GM19438 (cell line): ENCODE results near the gene CPD.
"Not testable (repeated sequence)": the region's sequence is repeated elsewhere in the genome, so short reads cannot be mapped to it uniquely, and the experiment has no call there.

Experiments
- ATAC-seq: cut with Tn5 transposase; IDR thresholded peaks from one replicate; pipeline ENCODE4 v1.9.1; 2021; ENCODE audit warnings: low read depth; ENCODE audit not compliant: unreplicated experiment

Gene CPD

GRCh38 chr17:30381340-30381659 is 2.6 kb downstream of the CPD start:
- no peak for ATAC-seq

- ATAC-seq = no peak
These were observed 3.6 kb downstream of the CPD start for GRCh38 chr17:30382345-30382744.

- ATAC-seq = no peak
These were observed 9.8 kb downstream of the CPD start for GRCh38 chr17:30388321-30389179.

GRCh38 chr17:30389756-30390300 is 11.1 kb downstream of the CPD start:
- no peak for ATAC-seq

DNA sequence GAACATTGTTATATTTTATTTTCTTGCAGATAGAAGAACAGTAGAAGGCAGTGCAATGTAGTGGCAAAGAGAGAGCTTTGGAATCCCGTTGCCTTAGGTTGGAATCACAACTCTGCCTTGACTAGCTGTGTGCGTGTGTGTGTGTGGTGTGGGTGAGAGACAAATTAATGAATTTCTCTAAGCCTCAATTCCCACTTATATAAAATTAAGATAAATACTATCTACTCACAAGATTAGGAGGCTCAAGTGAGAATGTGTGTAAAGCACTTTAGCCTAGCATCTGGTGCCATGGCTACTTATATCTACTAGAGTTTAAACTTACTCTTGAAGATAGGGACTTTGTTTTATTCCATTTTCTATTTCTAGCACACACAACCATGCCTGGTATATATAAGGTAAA is 12.8 kb downstream of the CPD start:
- no peak for ATAC-seq

DNA sequence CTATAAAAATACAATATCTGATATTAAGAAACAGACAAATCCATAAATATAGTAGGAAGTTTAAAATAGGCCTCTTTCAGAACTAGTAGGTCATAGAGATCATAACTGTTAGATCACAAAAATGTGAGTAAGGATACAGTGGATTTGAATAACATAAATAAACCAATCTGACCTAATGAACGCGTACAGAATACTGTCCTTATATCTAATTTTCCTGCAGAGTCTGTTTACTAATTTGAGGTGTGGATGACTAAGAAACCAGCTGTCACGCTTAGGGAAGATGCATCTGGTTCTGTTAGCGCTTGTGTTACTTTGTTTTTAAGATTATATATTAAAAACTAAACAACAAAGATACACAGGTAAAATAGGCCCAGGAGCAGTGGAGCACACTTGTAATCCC is 14.8 kb downstream of the CPD start:
- ATAC-seq = no peak

DNA sequence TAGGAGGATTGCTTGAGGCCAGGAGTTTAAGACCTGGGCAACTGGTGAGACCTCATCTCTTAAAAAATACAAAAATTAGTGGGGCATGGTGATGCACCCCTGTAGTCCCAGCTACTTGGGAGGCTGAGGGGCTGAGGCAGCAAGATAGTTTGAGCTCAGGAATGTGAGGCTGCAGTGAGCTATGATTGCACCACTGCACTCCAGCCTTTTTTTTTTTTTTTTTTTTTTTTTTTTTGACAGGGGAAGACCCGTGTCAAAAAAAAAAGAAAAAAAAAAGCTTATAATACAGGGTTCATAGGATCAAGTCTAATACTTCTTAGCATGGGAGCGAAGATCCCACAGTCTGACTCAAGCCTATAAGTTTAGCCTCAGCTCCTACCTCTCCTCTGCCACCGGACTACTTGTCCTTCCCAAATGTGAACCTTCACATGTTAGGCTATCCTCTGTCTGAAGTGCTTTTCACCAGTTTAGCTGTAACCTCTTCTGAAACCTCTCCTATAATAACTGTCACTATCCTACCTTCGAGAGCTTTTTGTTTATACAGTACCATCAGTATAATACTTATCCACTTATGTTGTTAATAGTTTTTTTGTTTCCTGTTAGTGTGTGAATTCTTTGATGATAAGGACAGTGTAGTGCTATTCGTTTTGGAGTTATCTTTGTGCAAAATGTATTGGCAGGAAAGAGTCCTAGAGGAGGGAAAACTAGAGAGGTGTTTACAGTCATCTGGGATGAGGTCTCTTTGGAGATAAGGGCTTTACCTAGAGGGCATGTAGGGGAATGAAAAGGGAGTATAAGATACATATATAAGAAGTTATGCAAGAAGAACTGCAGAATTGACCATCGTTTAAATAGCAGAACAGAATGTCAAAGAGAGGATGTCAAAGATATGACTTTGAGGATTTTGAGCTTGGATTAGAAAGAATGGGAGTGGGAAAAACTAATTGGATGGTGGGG is 15.5 kb downstream of the CPD start:
- ATAC-seq = no peak

GRCh38 chr17:30395398-30396022 is 16.8 kb downstream of the CPD start:
- no peak for ATAC-seq

- ATAC-seq = no peak
These were observed 17.4 kb downstream of the CPD start for GRCh38 chr17:30396129-30396528.

- no peak for ATAC-seq
These were observed 17.9 kb downstream of the CPD start for GRCh38 chr17:30396612-30397011.

- no peak for ATAC-seq
These were observed 19.8 kb downstream of the CPD start for GRCh38 chr17:30398328-30399041.

DNA sequence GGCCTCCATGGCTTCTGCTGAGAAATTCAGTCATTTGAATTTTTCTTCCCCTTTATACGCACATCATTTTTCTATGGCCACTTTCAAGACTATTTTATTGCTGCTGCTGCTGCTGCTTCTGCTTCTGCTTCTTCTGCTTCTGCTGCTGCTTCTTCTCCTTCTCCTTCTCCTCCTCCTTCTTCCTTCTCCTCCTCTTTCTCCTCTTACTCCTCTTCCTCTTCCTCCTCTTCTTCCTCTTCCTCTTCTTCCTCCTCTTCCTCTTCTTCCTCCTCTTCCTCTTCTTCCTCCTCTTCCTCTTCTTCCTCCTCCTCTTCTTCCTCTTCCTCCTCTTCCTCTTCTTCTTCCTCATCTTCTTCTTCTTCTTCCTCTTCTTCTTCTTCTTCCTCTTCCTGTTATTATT is 22.4 kb downstream of the CPD start:
- no peak for ATAC-seq

DNA sequence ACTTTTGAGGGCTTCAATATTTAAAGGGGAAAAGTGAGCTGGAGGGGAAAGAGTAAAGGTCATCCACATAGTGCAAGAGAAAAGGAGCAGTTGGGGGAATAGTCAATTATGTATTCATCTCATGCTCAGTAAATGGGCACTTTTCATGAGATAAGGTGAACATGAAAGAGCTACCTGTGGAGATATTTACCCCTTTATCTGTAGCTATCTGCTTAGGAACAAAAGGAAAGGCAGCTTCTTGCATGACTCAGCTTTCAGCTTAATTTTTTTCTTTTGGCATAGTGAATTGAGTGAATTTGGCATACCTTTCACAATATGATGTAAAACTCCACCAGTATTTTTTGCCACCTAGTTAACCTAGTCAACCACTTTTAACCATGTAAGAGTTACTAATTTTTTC is 26.4 kb downstream of the CPD start:
- ATAC-seq = no peak

DNA sequence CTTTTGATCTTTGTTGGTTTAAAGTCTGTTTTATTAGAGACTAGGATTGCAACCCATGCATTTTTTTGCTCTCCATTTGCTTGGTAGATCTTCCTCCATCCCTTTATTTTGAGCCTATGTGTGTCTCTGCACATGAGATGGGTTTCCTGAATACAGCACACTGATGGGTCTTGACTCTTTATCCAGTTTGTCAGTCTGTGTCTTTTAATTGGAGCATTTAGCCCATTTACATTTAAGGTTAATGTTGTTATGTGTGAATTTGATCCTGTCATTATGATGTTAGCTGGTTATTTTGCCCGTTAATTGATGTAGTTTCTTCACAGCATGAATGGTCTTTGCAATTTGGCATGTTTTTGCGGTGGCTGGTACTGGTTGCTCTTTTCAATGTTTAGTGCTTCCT is 31.9 kb downstream of the CPD start:
- not testable (repeated sequence) for ATAC-seq

- ATAC-seq = not testable (repeated sequence)
These were observed 33.3 kb downstream of the CPD start for GRCh38 chr17:30412008-30412496.

DNA sequence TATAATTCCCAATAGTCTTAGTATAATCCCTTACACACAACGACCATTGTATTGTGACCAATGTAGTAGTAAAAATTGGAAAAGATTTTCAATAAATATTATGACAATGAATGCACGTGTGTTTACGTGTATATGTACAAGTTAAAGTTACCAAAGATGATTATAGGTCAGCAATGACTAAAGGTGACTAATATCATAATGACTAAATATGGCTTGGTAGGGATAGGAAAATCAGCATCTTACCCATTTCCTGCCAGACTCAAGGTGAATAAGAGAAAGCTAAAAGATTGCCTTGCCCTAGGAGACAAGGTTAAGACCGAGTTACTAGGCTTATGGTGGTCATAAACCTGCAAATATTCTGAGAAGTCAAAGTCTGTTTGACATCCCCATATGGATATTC is 34.4 kb downstream of the CPD start:
- no peak for ATAC-seq

GRCh38 chr17:30414486-30414885 is 35.8 kb downstream of the CPD start:
- ATAC-seq = no peak

- ATAC-seq = no peak
These were observed 36.8 kb downstream of the CPD start for GRCh38 chr17:30415491-30415890.

GRCh38 chr17:30418070-30418469 is 39.3 kb downstream of the CPD start:
- not testable (repeated sequence) for ATAC-seq

- ATAC-seq = no peak
These were observed 42.9 kb downstream of the CPD start for GRCh38 chr17:30421592-30421991.
